Hepatocyte (in vitro differentiated cells): ENCODE results near the gene TYMS. TPM values are rescaled to one million over a fixed set of nuclear protein-coding genes. Genes with fewer than 3 reads are reported as not detected.

Experiments used
- DNase-seq: peaks from one replicate; pipeline ENCODE4 v3.0.0-alpha.2; 2016; ENCODE audit warnings: low spot score
- H2AFZ ChIP-seq: fragments of 200-600 bp; sonication (generic); 2 replicates; pipeline ENCODE4 v1.6.0; 2016; ENCODE audit warnings: antibody characterized with exemption, mild to moderate bottlenecking
- H3K27ac ChIP-seq: fragments of 200-600 bp; sonication (generic); 2 replicates; pipeline ENCODE4 v1.5.1; 2016; ENCODE audit warnings: mild to moderate bottlenecking
- H3K27me3 ChIP-seq: fragments of 200-600 bp; sonication (generic); 2 replicates; pipeline ENCODE4 v1.6.1; 2016
- H3K36me3 ChIP-seq: fragments of 200-600 bp; sonication (generic); replicated peaks from 2 replicates; pipeline ENCODE4 v1.5.1; 2016; ENCODE audit warnings: low read depth; ENCODE audit not compliant: insufficient read depth
- H3K4me1 ChIP-seq: fragments of 200-600 bp; sonication (generic); 2 replicates; pipeline ENCODE4 v1.5.1; 2016; ENCODE audit warnings: mild to moderate bottlenecking, moderate library complexity; ENCODE audit not compliant: insufficient read depth
- H3K4me2 ChIP-seq: fragments of 200-600 bp; sonication (generic); 2 replicates; pipeline ENCODE4 v1.6.0; 2016
- H3K4me3 ChIP-seq: fragments of 200-600 bp; sonication (generic); 2 replicates; pipeline ENCODE4 v1.5.1; 2016; ENCODE audit warnings: mild to moderate bottlenecking
- H3K79me2 ChIP-seq: fragments of 200-600 bp; sonication (generic); 2 replicates; pipeline ENCODE4 v1.6.0; 2017; ENCODE audit warnings: mild to moderate bottlenecking
- H3K9me2 ChIP-seq: fragments of 200-600 bp; sonication (generic); replicated peaks from 2 replicates; pipeline ENCODE4 v1.6.0; 2017; ENCODE audit warnings: mild to moderate bottlenecking; ENCODE audit not compliant: insufficient read depth
- H3K9me3 ChIP-seq: fragments of 200-600 bp; sonication (generic); 2 replicates; pipeline ENCODE4 v1.5.1; 2016; ENCODE audit warnings: low read depth, mild to moderate bottlenecking
- H4K20me1 ChIP-seq: fragments of 200-600 bp; sonication (generic); 2 replicates; pipeline ENCODE4 v1.6.0; 2016; ENCODE audit warnings: mild to moderate bottlenecking; ENCODE audit not compliant: insufficient read depth, poor library complexity, severe bottlenecking
- EZH2 ChIP-seq: fragments of 200-600 bp; sonication (generic); IDR thresholded peaks from 2 replicates; pipeline ENCODE4 v1.6.1; 2016; ENCODE audit warnings: antibody characterized with exemption, mild to moderate bottlenecking, borderline replicate concordance
- EZH2phosphoT487 ChIP-seq: fragments of 200-600 bp; sonication (generic); IDR thresholded peaks from one replicate; pipeline ENCODE4 v1.6.1; 2018; ENCODE audit warnings: antibody characterized with exemption, mild to moderate bottlenecking, low read depth, moderate library complexity; ENCODE audit not compliant: unreplicated experiment, severe bottlenecking
- WGBS: methylation state at CpG from one replicate; pipeline ENCODE4 v1.1.6; 2016; ENCODE audit warnings: low lambda C conversion rate; ENCODE audit errors: missing lambda C conversion rate; 5-methylcytosine and 5-hydroxymethylcytosine counted together
- polyA plus RNA-seq: library from polyadenylated mRNA; unstranded; fragments of >200 nt; fragmentation: Nextera tagmentation; extraction: Ambion mirVana; gene quantifications from 2 replicates; pipeline ENCODE4 v1.2.1, GENCODE V29; 2016
- total RNA-seq: library from RNA; depleted of rRNA; stranded (reverse); fragments of >200 nt; gene quantifications from 2 replicates; pipeline ENCODE4 v1.2.3, GENCODE V29; 2014
- TF ChIP-seq, protein P1 (sequence below): fragments of 200-600 bp; sonication (generic); IDR thresholded peaks from 2 replicates; pipeline ENCODE4 v1.5.1; 2016; ENCODE audit warnings: antibody characterized with exemption, mild to moderate bottlenecking; ENCODE audit not compliant: poor library complexity

TYMS gene
- total and polyA plus RNA-seq, 2 experiments from 2014 or later, result 15.1 to 39.8 TPM

DNA sequence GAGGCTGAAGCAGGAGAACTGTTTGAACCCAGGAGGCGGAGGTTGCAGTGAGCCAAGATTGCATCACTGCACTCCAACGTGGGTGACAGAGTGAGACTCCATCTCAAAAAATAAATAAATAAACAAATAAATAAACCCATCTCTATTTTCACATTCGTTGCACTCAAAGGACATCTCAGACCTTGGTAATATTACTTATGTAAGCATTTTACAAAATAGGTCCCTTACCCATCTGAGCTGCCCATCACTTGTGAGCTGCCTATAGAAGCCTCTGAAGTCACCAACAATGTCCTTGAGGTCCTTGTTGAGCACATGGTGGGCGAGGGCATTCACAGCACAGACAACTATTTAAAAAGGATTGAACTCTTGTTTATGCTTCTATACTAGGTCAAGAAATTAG, 39.6 kb downstream of the TYMS start:
- TF ChIP-seq EZH2, result no peak
- TF ChIP-seq, protein P1, sequence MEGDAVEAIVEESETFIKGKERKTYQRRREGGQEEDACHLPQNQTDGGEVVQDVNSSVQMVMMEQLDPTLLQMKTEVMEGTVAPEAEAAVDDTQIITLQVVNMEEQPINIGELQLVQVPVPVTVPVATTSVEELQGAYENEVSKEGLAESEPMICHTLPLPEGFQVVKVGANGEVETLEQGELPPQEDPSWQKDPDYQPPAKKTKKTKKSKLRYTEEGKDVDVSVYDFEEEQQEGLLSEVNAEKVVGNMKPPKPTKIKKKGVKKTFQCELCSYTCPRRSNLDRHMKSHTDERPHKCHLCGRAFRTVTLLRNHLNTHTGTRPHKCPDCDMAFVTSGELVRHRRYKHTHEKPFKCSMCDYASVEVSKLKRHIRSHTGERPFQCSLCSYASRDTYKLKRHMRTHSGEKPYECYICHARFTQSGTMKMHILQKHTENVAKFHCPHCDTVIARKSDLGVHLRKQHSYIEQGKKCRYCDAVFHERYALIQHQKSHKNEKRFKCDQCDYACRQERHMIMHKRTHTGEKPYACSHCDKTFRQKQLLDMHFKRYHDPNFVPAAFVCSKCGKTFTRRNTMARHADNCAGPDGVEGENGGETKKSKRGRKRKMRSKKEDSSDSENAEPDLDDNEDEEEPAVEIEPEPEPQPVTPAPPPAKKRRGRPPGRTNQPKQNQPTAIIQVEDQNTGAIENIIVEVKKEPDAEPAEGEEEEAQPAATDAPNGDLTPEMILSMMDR, result no peak
- TF ChIP-seq EZH2phosphoT487, result no peak
- H3K4me2 ChIP-seq, result no peak overlapping the region
- whole genome bisulfite sequencing, result over 99% methylated on average over 4 of the region's 4 CpGs

GRCh38 chr18:697800-698199, 40.3 kb downstream of the TYMS start:
- 79% methylated on average over 10 of the region's 10 CpGs for WGBS
- TF ChIP-seq, protein P1, result no peak
- TF ChIP-seq EZH2phosphoT487 (no peak), EZH2 (no peak)

More for the DNA sequence above, 39.6 kb downstream of the TYMS start:
- H3K4me1 ChIP-seq, result peaks cover under 1% of the 10 kb centered on the region
- H4K20me1 ChIP-seq, result no peaks in the 10 kb centered on the region
- H3K9me2 ChIP-seq, result no peaks in the 10 kb centered on the region
- no peak overlapping the region for H3K27ac ChIP-seq
- no peak for DNase-seq
- no peaks in the 10 kb centered on the region for H3K27me3 ChIP-seq
- H3K36me3 ChIP-seq, result no peaks in the 10 kb centered on the region
- H2AFZ ChIP-seq, result no peak overlapping the region
- no peak overlapping the region for H3K4me3 ChIP-seq
- H3K79me2 ChIP-seq, result peaks cover 32% of the 10 kb centered on the region
- H3K9me3 ChIP-seq, result no peaks in the 10 kb centered on the region

GRCh38 chr18:703213-703967, 45.9 kb downstream of the TYMS start:
- no peaks in the 10 kb centered on the region for H3K27me3 ChIP-seq
- H2AFZ ChIP-seq, result no peak overlapping the region
- peaks cover 45% of the 10 kb centered on the region for H3K79me2 ChIP-seq
- peaks cover 19% of the 10 kb centered on the region for H3K4me1 ChIP-seq
- TF ChIP-seq, protein P1, result no peak
- H3K9me2 ChIP-seq, result no peaks in the 10 kb centered on the region
- peak overlapping the region; percentile 91 for H3K27ac ChIP-seq
- H3K36me3 ChIP-seq, result no peaks in the 10 kb centered on the region
- WGBS, result 35% methylated on average over 8 of the region's 8 CpGs
- DNase-seq, result peak; percentile 60
- no peaks in the 10 kb centered on the region for H3K9me3 ChIP-seq
- H3K4me2 ChIP-seq, result peak overlapping the region; percentile 47
- no peak overlapping the region for H3K4me3 ChIP-seq
- H4K20me1 ChIP-seq, result peaks cover 3% of the 10 kb centered on the region

More at GRCh38 chr18:697800-698199, 40.3 kb downstream of the TYMS start:
- no peak overlapping the region for H3K4me2 ChIP-seq
- H3K27me3 ChIP-seq, result no peaks in the 10 kb centered on the region
- no peak overlapping the region for H3K4me3 ChIP-seq
- H3K9me3 ChIP-seq, result no peaks in the 10 kb centered on the region
- no peak overlapping the region for H3K27ac ChIP-seq
- H3K79me2 ChIP-seq, result peaks cover 32% of the 10 kb centered on the region
- H2AFZ ChIP-seq, result no peak overlapping the region
- DNase-seq, result no peak
- H3K4me1 ChIP-seq, result peaks cover 8% of the 10 kb centered on the region
- no peaks in the 10 kb centered on the region for H3K36me3 ChIP-seq
- no peaks in the 10 kb centered on the region for H4K20me1 ChIP-seq
- H3K9me2 ChIP-seq, result no peaks in the 10 kb centered on the region
